Pulmonary artery endothelial cell (primary cell): ENCODE measurements around the gene LMCD1. TPM values are rescaled to one million over a fixed set of nuclear protein-coding genes. Genes with fewer than 3 reads are reported as not detected.

Source experiments
- DNase-seq: peaks from one replicate; pipeline ENCODE4 v3.0.0-alpha.2; 2011; ENCODE audit warnings: low read depth, low spot score
- total RNA-seq: library from RNA; depleted of rRNA; stranded (reverse); fragments of >200 nt; gene quantifications from 2 replicates; pipeline ENCODE4 v1.2.3, GENCODE V29; 2014

Gene LMCD1
- total RNA-seq, 1 donor from 2014 or later = 14.0 TPM

- no peak for DNase-seq
Observed at GRCh38 chr3:8536096-8537056, 34.8 kb downstream of the LMCD1 start.

GRCh38 chr3:8537440-8537839 lies 35.8 kb downstream of the LMCD1 start:
- no peak for DNase-seq

- DNase-seq = no peak
Observed at GRCh38 chr3:8538223-8538622, 36.6 kb downstream of the LMCD1 start.

- no peak for DNase-seq
Observed at GRCh38 chr3:8538913-8539312, 37.3 kb downstream of the LMCD1 start.

GRCh38 chr3:8539419-8539818 lies 37.8 kb downstream of the LMCD1 start:
- no peak for DNase-seq

GRCh38 chr3:8540456-8540855 lies 38.8 kb downstream of the LMCD1 start:
- peak; percentile 52 for DNase-seq

GRCh38 chr3:8541486-8541885 lies 39.9 kb downstream of the LMCD1 start:
- DNase-seq = no peak

GRCh38 chr3:8542190-8543135 lies 40.8 kb downstream of the LMCD1 start:
- DNase-seq = no peak

- no peak for DNase-seq
Observed at GRCh38 chr3:8546609-8547008, 45.0 kb downstream of the LMCD1 start.

GRCh38 chr3:8548502-8549275 lies 47.1 kb downstream of the LMCD1 start:
- no peak for DNase-seq

- DNase-seq = no peak
Observed at GRCh38 chr3:8549354-8549753, 47.7 kb downstream of the LMCD1 start.

GRCh38 chr3:8550611-8551010 lies 49.0 kb downstream of the LMCD1 start:
- no peak for DNase-seq

GRCh38 chr3:8552223-8552762 lies 50.7 kb downstream of the LMCD1 start:
- no peak for DNase-seq

- DNase-seq = no peak
Observed at GRCh38 chr3:8553405-8553804, 51.8 kb downstream of the LMCD1 start.

- DNase-seq = no peak
Observed at GRCh38 chr3:8554696-8555095, 53.1 kb downstream of the LMCD1 start.

GRCh38 chr3:8555113-8555661 lies 53.6 kb downstream of the LMCD1 start:
- no peak for DNase-seq

- DNase-seq = no peak
Observed at GRCh38 chr3:8555725-8556472, 54.3 kb downstream of the LMCD1 start.

- DNase-seq = no peak
Observed at GRCh38 chr3:8556473-8556869, 54.8 kb downstream of the LMCD1 start.

GRCh38 chr3:8557298-8557697 lies 55.7 kb downstream of the LMCD1 start:
- no peak for DNase-seq

- DNase-seq = no peak
Observed at GRCh38 chr3:8558645-8559044, 57.0 kb downstream of the LMCD1 start.
